WTC11 (cell line): ENCODE results near the gene TTC7B. TPM values are rescaled to one million over a fixed set of nuclear protein-coding genes. Genes with fewer than 3 reads are reported as not detected.

Experiments used
- ATAC-seq: fragments of 200-7000 bp; cut with Tn5 transposase; 2 replicates; pipeline ENCODE4 v1.10.0; 2021; ENCODE audit warnings: mild to moderate bottlenecking, moderate library complexity
- CTCF ChIA-PET: fragments of 300-600 bp; sonication (Branson Sonifier 250); formaldehyde crosslinking; loops from one replicate; lab custom pipeline; 2021; ENCODE audit warnings: antibody characterized with exemption; lab: Charles Lee
- POLR2A ChIA-PET: fragments of 350-600 bp; sonication (Branson Sonifier 250); formaldehyde crosslinking; loops from one replicate; lab custom pipeline; 2021; ENCODE audit warnings: antibody characterized with exemption; lab: Charles Lee
- DNase-seq: peaks from one replicate; pipeline ENCODE4 v3.0.0; 2021; ENCODE audit warnings: low spot score
- H3K27ac Mint-ChIP-seq: 2 replicates; pipeline ENCODE4 v1.8.0; 2021; ENCODE audit warnings: mixed read lengths
- H3K27me3 Mint-ChIP-seq: 2 replicates; pipeline ENCODE4 v1.8.0; 2021; ENCODE audit warnings: low read depth, mild to moderate bottlenecking, moderate library complexity, mixed read lengths
- H3K36me3 Mint-ChIP-seq: 2 replicates; pipeline ENCODE4 v1.8.0; 2021; ENCODE audit warnings: mixed read lengths
- H3K4me1 Mint-ChIP-seq: 2 replicates; pipeline ENCODE4 v1.8.0; 2022; ENCODE audit warnings: mixed read lengths
- H3K4me3 Mint-ChIP-seq: 2 replicates; pipeline ENCODE4 v1.8.0; 2021; ENCODE audit warnings: mild to moderate bottlenecking, moderate library complexity, mixed read lengths
- H3K9me3 Mint-ChIP-seq: 2 replicates; pipeline ENCODE4 v1.8.0; 2021; ENCODE audit warnings: mixed read lengths
- ETV6 ChIP-seq: sonication (generic); formaldehyde crosslinking; IDR thresholded peaks from 2 replicates; pipeline ENCODE4 v1.8.1; 2022; ENCODE audit warnings: mild to moderate bottlenecking, missing genetic modification reagents
- FOXP1 ChIP-seq: sonication (generic); formaldehyde crosslinking; IDR thresholded peaks from 2 replicates; pipeline ENCODE4 v1.8.0; 2022; ENCODE audit warnings: missing genetic modification reagents, mild to moderate bottlenecking, moderate library complexity, borderline replicate concordance
- GABPB1 ChIP-seq: sonication (generic); formaldehyde crosslinking; IDR thresholded peaks from 2 replicates; pipeline ENCODE4 v1.8.1; 2023; ENCODE audit warnings: mild to moderate bottlenecking, missing genetic modification reagents
- GTF2I ChIP-seq: fragments of 250-450 bp; sonication (Bioruptor Pico); conservative IDR thresholded peaks from 2 replicates; pipeline ENCODE4 v1.4.0; 2021; ENCODE audit warnings: mild to moderate bottlenecking
- HMGA2 ChIP-seq: fragments of 250-450 bp; sonication (Bioruptor Pico); IDR thresholded peaks from 2 replicates; pipeline ENCODE4 v1.4.0; 2021; ENCODE audit warnings: mild to moderate bottlenecking, moderate library complexity
- JAZF1 ChIP-seq: fragments of 250-450 bp; sonication (Bioruptor Pico); IDR thresholded peaks from 2 replicates; pipeline ENCODE4 v1.9.0; 2021; ENCODE audit warnings: moderate library complexity, mild to moderate bottlenecking, inconsistent platforms
- NFE2L1 ChIP-seq: sonication (generic); formaldehyde crosslinking; IDR thresholded peaks from 2 replicates; pipeline ENCODE4 v1.8.1; 2023; ENCODE audit warnings: missing genetic modification reagents
- NR3C1 ChIP-seq: sonication (generic); formaldehyde crosslinking; conservative IDR thresholded peaks from 2 replicates; pipeline ENCODE4 v1.8.1; 2023; ENCODE audit warnings: low read depth, mild to moderate bottlenecking, missing genetic modification reagents
- OVOL2 ChIP-seq: fragments of 250-450 bp; sonication (Bioruptor Pico); IDR thresholded peaks from 2 replicates; pipeline ENCODE4 v1.9.0; 2021; ENCODE audit warnings: mild to moderate bottlenecking, borderline replicate concordance
- RORB ChIP-seq: fragments of 250-450 bp; sonication (Bioruptor Pico); IDR thresholded peaks from 2 replicates; pipeline ENCODE4 v1.9.0; 2021; ENCODE audit warnings: mild to moderate bottlenecking
- SP1 ChIP-seq: sonication (generic); formaldehyde crosslinking; conservative IDR thresholded peaks from 2 replicates; pipeline ENCODE4 v1.8.1; 2022; ENCODE audit warnings: missing genetic modification reagents
- ZNF232 ChIP-seq: sonication (generic); formaldehyde crosslinking; IDR thresholded peaks from 2 replicates; pipeline ENCODE4 v1.8.0; 2022; ENCODE audit warnings: mild to moderate bottlenecking, missing genetic modification reagents
- ZNF416 ChIP-seq: fragments of 250-450 bp; sonication (Bioruptor Pico); IDR thresholded peaks from 2 replicates; pipeline ENCODE4 v1.9.0; 2021; ENCODE audit warnings: mild to moderate bottlenecking, inconsistent platforms
- ZNF423 ChIP-seq: fragments of 250-450 bp; sonication (Bioruptor Pico); IDR thresholded peaks from 2 replicates; pipeline ENCODE4 v2.1.2; 2022; ENCODE audit warnings: mild to moderate bottlenecking, moderate library complexity
- total RNA-seq: library from RNA; stranded (reverse); gene quantifications from 3 replicates; pipeline ENCODE4 v1.2.3, GENCODE V29; 2021
- TF ChIP-seq, protein P1 (sequence below): sonication (generic); formaldehyde crosslinking; IDR thresholded peaks from 2 replicates; pipeline ENCODE4 v1.8.0; 2023; ENCODE audit warnings: missing genetic modification reagents
- TF ChIP-seq, protein P2 (sequence below): sonication (generic); formaldehyde crosslinking; conservative IDR thresholded peaks from 2 replicates; pipeline ENCODE4 v1.8.1; 2022; ENCODE audit warnings: mild to moderate bottlenecking, missing genetic modification reagents
- TF ChIP-seq, protein P3 (sequence below): sonication (generic); formaldehyde crosslinking; IDR thresholded peaks from 2 replicates; pipeline ENCODE4 v1.8.0; 2022; ENCODE audit warnings: mild to moderate bottlenecking, missing genetic modification reagents
- TF ChIP-seq, protein P4 (sequence below): sonication (generic); formaldehyde crosslinking; IDR thresholded peaks from 2 replicates; pipeline ENCODE4 v1.8.0; 2022; ENCODE audit warnings: mild to moderate bottlenecking, missing genetic modification reagents
- TF ChIP-seq, protein P5 (sequence below): sonication (generic); formaldehyde crosslinking; IDR thresholded peaks from 2 replicates; pipeline ENCODE4 v1.8.1; 2023; ENCODE audit warnings: mild to moderate bottlenecking, missing genetic modification reagents, moderate library complexity
- TF ChIP-seq, protein P6 (sequence below): sonication (generic); formaldehyde crosslinking; IDR thresholded peaks from 2 replicates; pipeline ENCODE4 v1.8.0; 2023; ENCODE audit warnings: missing genetic modification reagents, mild to moderate bottlenecking, borderline replicate concordance
- TF ChIP-seq, protein P7 (sequence below): sonication (generic); formaldehyde crosslinking; IDR thresholded peaks from 2 replicates; pipeline ENCODE4 v1.8.0; 2022; ENCODE audit warnings: mild to moderate bottlenecking, missing genetic modification reagents
- TF ChIP-seq, protein P8 (sequence below): sonication (generic); formaldehyde crosslinking; IDR thresholded peaks from 2 replicates; pipeline ENCODE4 v1.8.1; 2023; ENCODE audit warnings: mild to moderate bottlenecking, missing genetic modification reagents
- TF ChIP-seq, protein P9 (sequence below): sonication (generic); formaldehyde crosslinking; IDR thresholded peaks from 2 replicates; pipeline ENCODE4 v1.8.1; 2022; ENCODE audit warnings: missing genetic modification reagents, borderline replicate concordance

TTC7B gene
- total RNA-seq, 1 experiment from 2014 or later: 27.6 TPM

DNA sequence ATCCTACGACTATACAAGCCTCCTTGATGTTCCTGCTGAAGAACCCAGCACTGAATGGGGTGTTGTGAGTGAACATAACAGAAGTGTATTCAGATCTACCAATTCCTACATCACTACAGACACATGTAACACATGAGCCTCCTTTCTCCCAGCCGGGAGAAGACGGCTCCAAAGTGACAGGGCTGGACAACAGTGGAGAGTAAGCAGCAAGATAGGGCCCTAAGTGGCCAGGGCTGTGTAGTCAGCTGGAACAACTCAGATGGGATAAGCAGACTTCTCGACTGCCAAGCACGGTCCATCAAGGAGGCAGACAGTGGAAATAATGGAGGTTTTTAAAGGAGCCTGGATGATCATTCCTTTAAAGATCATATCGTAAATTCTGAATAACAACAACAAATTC, 73.5 kb downstream of the TTC7B start (continued):
- TF ChIP-seq, protein P1, sequence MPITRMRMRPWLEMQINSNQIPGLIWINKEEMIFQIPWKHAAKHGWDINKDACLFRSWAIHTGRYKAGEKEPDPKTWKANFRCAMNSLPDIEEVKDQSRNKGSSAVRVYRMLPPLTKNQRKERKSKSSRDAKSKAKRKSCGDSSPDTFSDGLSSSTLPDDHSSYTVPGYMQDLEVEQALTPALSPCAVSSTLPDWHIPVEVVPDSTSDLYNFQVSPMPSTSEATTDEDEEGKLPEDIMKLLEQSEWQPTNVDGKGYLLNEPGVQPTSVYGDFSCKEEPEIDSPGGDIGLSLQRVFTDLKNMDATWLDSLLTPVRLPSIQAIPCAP (CRISPR knock-in tag): no peak
- TF ChIP-seq, protein P2, sequence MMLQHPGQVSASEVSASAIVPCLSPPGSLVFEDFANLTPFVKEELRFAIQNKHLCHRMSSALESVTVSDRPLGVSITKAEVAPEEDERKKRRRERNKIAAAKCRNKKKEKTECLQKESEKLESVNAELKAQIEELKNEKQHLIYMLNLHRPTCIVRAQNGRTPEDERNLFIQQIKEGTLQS (CRISPR knock-in tag): no peak
- TF ChIP-seq HMGA2 (CRISPR knock-in tag): no peak
- TF ChIP-seq, protein P3, sequence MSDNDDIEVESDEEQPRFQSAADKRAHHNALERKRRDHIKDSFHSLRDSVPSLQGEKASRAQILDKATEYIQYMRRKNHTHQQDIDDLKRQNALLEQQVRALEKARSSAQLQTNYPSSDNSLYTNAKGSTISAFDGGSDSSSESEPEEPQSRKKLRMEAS: no peak
- TF ChIP-seq RORB (CRISPR knock-in tag): no peak
- no peak for TF ChIP-seq NFE2L1 (CRISPR knock-in tag)
- no peak for TF ChIP-seq ETV6
- TF ChIP-seq, protein P4, sequence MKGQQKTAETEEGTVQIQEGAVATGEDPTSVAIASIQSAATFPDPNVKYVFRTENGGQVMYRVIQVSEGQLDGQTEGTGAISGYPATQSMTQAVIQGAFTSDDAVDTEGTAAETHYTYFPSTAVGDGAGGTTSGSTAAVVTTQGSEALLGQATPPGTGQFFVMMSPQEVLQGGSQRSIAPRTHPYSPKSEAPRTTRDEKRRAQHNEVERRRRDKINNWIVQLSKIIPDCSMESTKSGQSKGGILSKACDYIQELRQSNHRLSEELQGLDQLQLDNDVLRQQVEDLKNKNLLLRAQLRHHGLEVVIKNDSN (CRISPR knock-in tag): no peak

DNA sequence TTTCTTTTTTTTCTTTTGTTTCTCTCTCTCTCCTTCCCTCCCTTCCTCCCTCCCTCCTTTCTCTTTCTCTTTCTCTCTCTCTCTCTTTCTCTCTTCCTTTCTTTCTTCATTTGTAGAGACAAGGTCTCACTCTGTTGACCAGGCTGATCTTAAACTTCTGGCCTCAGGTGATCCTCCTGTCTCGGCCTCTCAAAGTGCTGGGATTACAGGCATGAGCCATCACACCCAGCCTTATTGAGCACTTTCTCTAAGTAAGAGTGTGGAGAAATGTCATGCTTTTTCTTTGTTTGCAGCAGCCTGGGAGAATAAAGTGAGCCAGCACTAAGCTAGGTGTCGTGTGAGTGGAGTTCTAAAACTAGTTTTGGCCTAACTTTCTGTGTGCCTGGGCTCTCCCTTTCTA, 74.0 kb downstream of the TTC7B start:
- Mint-ChIP-seq H3K36me3 (no peaks in the 10 kb centered on the region; the same call in 1 of the 2 replicates), H3K4me1 (no peaks in the 10 kb centered on the region), H3K27me3 (no peaks in the 10 kb centered on the region), H3K9me3 (no peaks in the 10 kb centered on the region), H3K4me3 (no peak overlapping the region), H3K27ac (no peak overlapping the region)
- TF ChIP-seq, protein P5, sequence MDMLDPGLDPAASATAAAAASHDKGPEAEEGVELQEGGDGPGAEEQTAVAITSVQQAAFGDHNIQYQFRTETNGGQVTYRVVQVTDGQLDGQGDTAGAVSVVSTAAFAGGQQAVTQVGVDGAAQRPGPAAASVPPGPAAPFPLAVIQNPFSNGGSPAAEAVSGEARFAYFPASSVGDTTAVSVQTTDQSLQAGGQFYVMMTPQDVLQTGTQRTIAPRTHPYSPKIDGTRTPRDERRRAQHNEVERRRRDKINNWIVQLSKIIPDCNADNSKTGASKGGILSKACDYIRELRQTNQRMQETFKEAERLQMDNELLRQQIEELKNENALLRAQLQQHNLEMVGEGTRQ: no peak
- no peak for TF ChIP-seq OVOL2 (CRISPR knock-in tag)
- TF ChIP-seq GABPB1: no peak
- ATAC-seq (no peak), DNase-seq (no peak)
- ChIA-PET CTCF (interaction anchor here (4.9 kb wide), 1 partner anchor 16 kb away, joined by 28 read pairs; no protein-coding TSS in a partner anchor), POLR2A (interaction anchor here (1.0 kb wide), 1 partner anchor 12 kb away, joined by 3 read pairs; no protein-coding TSS in a partner anchor)

DNA sequence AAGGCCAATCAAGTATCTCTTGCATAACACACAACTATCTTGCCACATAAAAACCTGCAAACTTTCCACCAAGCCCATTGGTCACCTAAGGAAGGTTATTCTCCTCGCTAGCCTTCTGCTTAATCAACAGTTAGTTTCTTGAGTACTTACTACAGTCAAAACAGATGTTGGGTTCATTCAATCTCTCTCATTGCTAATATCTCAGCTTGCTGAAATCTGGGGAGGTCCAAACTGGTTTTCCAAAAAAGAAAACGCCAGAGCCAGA, 74.6 kb downstream of the TTC7B start:
- POLR2A ChIA-PET: interaction anchor here (1.0 kb wide), 1 partner anchor 13 kb away, joined by 3 read pairs; no protein-coding TSS in a partner anchor
- H3K4me1 Mint-ChIP-seq: no peaks in the 10 kb centered on the region
- TF ChIP-seq, protein P6, sequence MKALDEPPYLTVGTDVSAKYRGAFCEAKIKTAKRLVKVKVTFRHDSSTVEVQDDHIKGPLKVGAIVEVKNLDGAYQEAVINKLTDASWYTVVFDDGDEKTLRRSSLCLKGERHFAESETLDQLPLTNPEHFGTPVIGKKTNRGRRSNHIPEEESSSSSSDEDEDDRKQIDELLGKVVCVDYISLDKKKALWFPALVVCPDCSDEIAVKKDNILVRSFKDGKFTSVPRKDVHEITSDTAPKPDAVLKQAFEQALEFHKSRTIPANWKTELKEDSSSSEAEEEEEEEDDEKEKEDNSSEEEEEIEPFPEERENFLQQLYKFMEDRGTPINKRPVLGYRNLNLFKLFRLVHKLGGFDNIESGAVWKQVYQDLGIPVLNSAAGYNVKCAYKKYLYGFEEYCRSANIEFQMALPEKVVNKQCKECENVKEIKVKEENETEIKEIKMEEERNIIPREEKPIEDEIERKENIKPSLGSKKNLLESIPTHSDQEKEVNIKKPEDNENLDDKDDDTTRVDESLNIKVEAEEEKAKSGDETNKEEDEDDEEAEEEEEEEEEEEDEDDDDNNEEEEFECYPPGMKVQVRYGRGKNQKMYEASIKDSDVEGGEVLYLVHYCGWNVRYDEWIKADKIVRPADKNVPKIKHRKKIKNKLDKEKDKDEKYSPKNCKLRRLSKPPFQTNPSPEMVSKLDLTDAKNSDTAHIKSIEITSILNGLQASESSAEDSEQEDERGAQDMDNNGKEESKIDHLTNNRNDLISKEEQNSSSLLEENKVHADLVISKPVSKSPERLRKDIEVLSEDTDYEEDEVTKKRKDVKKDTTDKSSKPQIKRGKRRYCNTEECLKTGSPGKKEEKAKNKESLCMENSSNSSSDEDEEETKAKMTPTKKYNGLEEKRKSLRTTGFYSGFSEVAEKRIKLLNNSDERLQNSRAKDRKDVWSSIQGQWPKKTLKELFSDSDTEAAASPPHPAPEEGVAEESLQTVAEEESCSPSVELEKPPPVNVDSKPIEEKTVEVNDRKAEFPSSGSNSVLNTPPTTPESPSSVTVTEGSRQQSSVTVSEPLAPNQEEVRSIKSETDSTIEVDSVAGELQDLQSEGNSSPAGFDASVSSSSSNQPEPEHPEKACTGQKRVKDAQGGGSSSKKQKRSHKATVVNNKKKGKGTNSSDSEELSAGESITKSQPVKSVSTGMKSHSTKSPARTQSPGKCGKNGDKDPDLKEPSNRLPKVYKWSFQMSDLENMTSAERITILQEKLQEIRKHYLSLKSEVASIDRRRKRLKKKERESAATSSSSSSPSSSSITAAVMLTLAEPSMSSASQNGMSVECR (CRISPR knock-in tag): no peak
- TF ChIP-seq ZNF232 (CRISPR knock-in tag) (no peak), NR3C1 (CRISPR knock-in tag) (no peak), ZNF423 (CRISPR knock-in tag) (no peak), FOXP1 (no peak), GTF2I (CRISPR knock-in tag) (no peak), SP1 (CRISPR knock-in tag) (no peak), JAZF1 (CRISPR knock-in tag) (no peak), ZNF416 (CRISPR knock-in tag) (no peak)
- TF ChIP-seq, protein P7, sequence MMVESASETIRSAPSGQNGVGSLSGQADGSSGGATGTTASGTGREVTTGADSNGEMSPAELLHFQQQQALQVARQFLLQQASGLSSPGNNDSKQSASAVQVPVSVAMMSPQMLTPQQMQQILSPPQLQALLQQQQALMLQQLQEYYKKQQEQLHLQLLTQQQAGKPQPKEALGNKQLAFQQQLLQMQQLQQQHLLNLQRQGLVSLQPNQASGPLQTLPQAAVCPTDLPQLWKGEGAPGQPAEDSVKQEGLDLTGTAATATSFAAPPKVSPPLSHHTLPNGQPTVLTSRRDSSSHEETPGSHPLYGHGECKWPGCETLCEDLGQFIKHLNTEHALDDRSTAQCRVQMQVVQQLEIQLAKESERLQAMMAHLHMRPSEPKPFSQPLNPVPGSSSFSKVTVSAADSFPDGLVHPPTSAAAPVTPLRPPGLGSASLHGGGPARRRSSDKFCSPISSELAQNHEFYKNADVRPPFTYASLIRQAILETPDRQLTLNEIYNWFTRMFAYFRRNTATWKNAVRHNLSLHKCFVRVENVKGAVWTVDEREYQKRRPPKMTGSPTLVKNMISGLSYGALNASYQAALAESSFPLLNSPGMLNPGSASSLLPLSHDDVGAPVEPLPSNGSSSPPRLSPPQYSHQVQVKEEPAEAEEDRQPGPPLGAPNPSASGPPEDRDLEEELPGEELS (CRISPR knock-in tag): no peak
- TF ChIP-seq, protein P8, sequence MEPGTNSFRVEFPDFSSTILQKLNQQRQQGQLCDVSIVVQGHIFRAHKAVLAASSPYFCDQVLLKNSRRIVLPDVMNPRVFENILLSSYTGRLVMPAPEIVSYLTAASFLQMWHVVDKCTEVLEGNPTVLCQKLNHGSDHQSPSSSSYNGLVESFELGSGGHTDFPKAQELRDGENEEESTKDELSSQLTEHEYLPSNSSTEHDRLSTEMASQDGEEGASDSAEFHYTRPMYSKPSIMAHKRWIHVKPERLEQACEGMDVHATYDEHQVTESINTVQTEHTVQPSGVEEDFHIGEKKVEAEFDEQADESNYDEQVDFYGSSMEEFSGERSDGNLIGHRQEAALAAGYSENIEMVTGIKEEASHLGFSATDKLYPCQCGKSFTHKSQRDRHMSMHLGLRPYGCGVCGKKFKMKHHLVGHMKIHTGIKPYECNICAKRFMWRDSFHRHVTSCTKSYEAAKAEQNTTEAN (CRISPR knock-in tag): no peak
- TF ChIP-seq, protein P9, sequence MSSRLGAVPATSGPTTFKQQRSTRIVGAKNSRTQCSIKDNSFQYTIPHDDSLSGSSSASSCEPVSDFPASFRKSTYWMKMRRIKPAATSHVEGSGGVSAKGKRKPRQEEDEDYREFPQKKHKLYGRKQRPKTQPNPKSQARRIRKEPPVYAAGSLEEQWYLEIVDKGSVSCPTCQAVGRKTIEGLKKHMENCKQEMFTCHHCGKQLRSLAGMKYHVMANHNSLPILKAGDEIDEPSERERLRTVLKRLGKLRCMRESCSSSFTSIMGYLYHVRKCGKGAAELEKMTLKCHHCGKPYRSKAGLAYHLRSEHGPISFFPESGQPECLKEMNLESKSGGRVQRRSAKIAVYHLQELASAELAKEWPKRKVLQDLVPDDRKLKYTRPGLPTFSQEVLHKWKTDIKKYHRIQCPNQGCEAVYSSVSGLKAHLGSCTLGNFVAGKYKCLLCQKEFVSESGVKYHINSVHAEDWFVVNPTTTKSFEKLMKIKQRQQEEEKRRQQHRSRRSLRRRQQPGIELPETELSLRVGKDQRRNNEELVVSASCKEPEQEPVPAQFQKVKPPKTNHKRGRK (CRISPR knock-in tag): no peak

More for the DNA sequence above, 74.6 kb downstream of the TTC7B start:
- Mint-ChIP-seq H3K36me3 (no peaks in the 10 kb centered on the region; the same call in 1 of the 2 replicates), H3K9me3 (no peaks in the 10 kb centered on the region), H3K27me3 (no peaks in the 10 kb centered on the region), H3K27ac (no peak overlapping the region), H3K4me3 (no peak overlapping the region)
- ATAC-seq (no peak), DNase-seq (no peak)
- CTCF ChIA-PET: interaction anchor here (4.9 kb wide), 1 partner anchor 16 kb away, joined by 28 read pairs; no protein-coding TSS in a partner anchor
